Measurements from ENCODE around the gene MACROD2.

Gene MACROD2

GRCh38 chr20:15239542-15240206 lies 1244.4 kb downstream of the MACROD2 start:
- Histone ChIP-seq H3K9me3 (replicated peaks; ENCODE audit: low read length) (no peaks in the 10 kb centered on the region), H3K27me3 (ENCODE audit: control insufficient read depth, insufficient read depth, low read length) (no peaks in the 10 kb centered on the region), H3K36me3 (ENCODE audit: insufficient read depth, low read length) (no peaks in the 10 kb centered on the region), H3K4me2 (ENCODE audit: low read length) (no peak overlapping the region), H3K4me1 (ENCODE audit: control insufficient read depth, insufficient read depth, low read length) (peaks cover 9% of the 10 kb centered on the region), H3K9ac (ENCODE audit: low read depth, low read length) (no peak overlapping the region), H3K4me3 (ENCODE audit: low read length) (no peak overlapping the region)

- H3K4me3 ChIP-seq (ENCODE audit: low read length): no peak overlapping the region
- H3K27me3 ChIP-seq (ENCODE audit: control insufficient read depth, insufficient read depth, low read length): no peaks in the 10 kb centered on the region
- H3K36me3 ChIP-seq (ENCODE audit: insufficient read depth, low read length): no peaks in the 10 kb centered on the region
- H3K4me1 ChIP-seq (ENCODE audit: control insufficient read depth, insufficient read depth, low read length): peaks cover 9% of the 10 kb centered on the region
- no peak overlapping the region for H3K4me2 ChIP-seq (ENCODE audit: low read length)
- H3K9ac ChIP-seq (ENCODE audit: low read depth, low read length): no peak overlapping the region
- no peaks in the 10 kb centered on the region for H3K9me3 ChIP-seq (replicated peaks; ENCODE audit: low read length)
These were observed 1245.5 kb downstream of the MACROD2 start for GRCh38 chr20:15240801-15241200.

- Histone ChIP-seq H3K4me1 (ENCODE audit: control insufficient read depth, insufficient read depth, low read length) (peaks cover 9% of the 10 kb centered on the region), H3K9me3 (replicated peaks; ENCODE audit: low read length) (no peaks in the 10 kb centered on the region), H3K36me3 (ENCODE audit: insufficient read depth, low read length) (no peaks in the 10 kb centered on the region), H3K4me3 (ENCODE audit: low read length) (no peak overlapping the region), H3K9ac (ENCODE audit: low read depth, low read length) (no peak overlapping the region), H3K4me2 (ENCODE audit: low read length) (no peak overlapping the region), H3K27me3 (ENCODE audit: control insufficient read depth, insufficient read depth, low read length) (no peaks in the 10 kb centered on the region)
These were observed 1246.4 kb downstream of the MACROD2 start for GRCh38 chr20:15241681-15242080.

- H3K9ac ChIP-seq (ENCODE audit: low read depth, low read length): no peak overlapping the region
- H3K9me3 ChIP-seq (replicated peaks; ENCODE audit: low read length): no peaks in the 10 kb centered on the region
- H3K4me2 ChIP-seq (ENCODE audit: low read length): no peak overlapping the region
- H3K4me3 ChIP-seq (ENCODE audit: low read length): no peak overlapping the region
- H3K27me3 ChIP-seq (ENCODE audit: control insufficient read depth, insufficient read depth, low read length): no peaks in the 10 kb centered on the region
- peaks cover 9% of the 10 kb centered on the region for H3K4me1 ChIP-seq (ENCODE audit: control insufficient read depth, insufficient read depth, low read length)
- H3K36me3 ChIP-seq (ENCODE audit: insufficient read depth, low read length): no peaks in the 10 kb centered on the region
These were observed 1247.5 kb downstream of the MACROD2 start for GRCh38 chr20:15242773-15243172.

GRCh38 chr20:15245896-15246295 lies 1250.6 kb downstream of the MACROD2 start:
- Histone ChIP-seq H3K9ac (ENCODE audit: low read depth, low read length) (no peak overlapping the region), H3K27me3 (ENCODE audit: control insufficient read depth, insufficient read depth, low read length) (no peaks in the 10 kb centered on the region), H3K4me3 (ENCODE audit: low read length) (no peak overlapping the region), H3K4me1 (ENCODE audit: control insufficient read depth, insufficient read depth, low read length) (peaks cover 9% of the 10 kb centered on the region), H3K9me3 (replicated peaks; ENCODE audit: low read length) (no peaks in the 10 kb centered on the region), H3K4me2 (ENCODE audit: low read length) (no peak overlapping the region), H3K36me3 (ENCODE audit: insufficient read depth, low read length) (no peaks in the 10 kb centered on the region)

GRCh38 chr20:15248618-15249395 lies 1253.5 kb downstream of the MACROD2 start:
- no peak overlapping the region for H3K4me2 ChIP-seq (ENCODE audit: low read length)
- H3K27me3 ChIP-seq (ENCODE audit: control insufficient read depth, insufficient read depth, low read length): no peaks in the 10 kb centered on the region
- no peaks in the 10 kb centered on the region for H3K9me3 ChIP-seq (replicated peaks; ENCODE audit: low read length)
- H3K36me3 ChIP-seq (ENCODE audit: insufficient read depth, low read length): no peaks in the 10 kb centered on the region
- no peak overlapping the region for H3K4me3 ChIP-seq (ENCODE audit: low read length)
- H3K4me1 ChIP-seq (ENCODE audit: control insufficient read depth, insufficient read depth, low read length): no peaks in the 10 kb centered on the region
- H3K9ac ChIP-seq (ENCODE audit: low read depth, low read length): no peak overlapping the region

GRCh38 chr20:15251171-15251570 lies 1255.9 kb downstream of the MACROD2 start:
- H3K4me3 ChIP-seq (ENCODE audit: low read length): no peak overlapping the region
- H3K4me1 ChIP-seq (ENCODE audit: control insufficient read depth, insufficient read depth, low read length): no peaks in the 10 kb centered on the region
- H3K4me2 ChIP-seq (ENCODE audit: low read length): no peak overlapping the region
- no peaks in the 10 kb centered on the region for H3K9me3 ChIP-seq (replicated peaks; ENCODE audit: low read length)
- H3K9ac ChIP-seq (ENCODE audit: low read depth, low read length): no peak overlapping the region
- H3K36me3 ChIP-seq (ENCODE audit: insufficient read depth, low read length): no peaks in the 10 kb centered on the region
- no peaks in the 10 kb centered on the region for H3K27me3 ChIP-seq (ENCODE audit: control insufficient read depth, insufficient read depth, low read length)

- Histone ChIP-seq H3K9me3 (replicated peaks; ENCODE audit: low read length) (no peaks in the 10 kb centered on the region), H3K4me2 (ENCODE audit: low read length) (no peak overlapping the region), H3K36me3 (ENCODE audit: insufficient read depth, low read length) (no peaks in the 10 kb centered on the region), H3K9ac (ENCODE audit: low read depth, low read length) (no peak overlapping the region), H3K4me1 (ENCODE audit: control insufficient read depth, insufficient read depth, low read length) (no peaks in the 10 kb centered on the region), H3K27me3 (ENCODE audit: control insufficient read depth, insufficient read depth, low read length) (no peaks in the 10 kb centered on the region), H3K4me3 (ENCODE audit: low read length) (no peak overlapping the region)
These were observed 1257.0 kb downstream of the MACROD2 start for GRCh38 chr20:15252304-15252703.

GRCh38 chr20:15253431-15253830 lies 1258.1 kb downstream of the MACROD2 start:
- no peaks in the 10 kb centered on the region for H3K4me1 ChIP-seq (ENCODE audit: control insufficient read depth, insufficient read depth, low read length)

GRCh38 chr20:15256676-15257568 lies 1261.6 kb downstream of the MACROD2 start:
- H3K4me3 ChIP-seq (ENCODE audit: low read length): no peak overlapping the region
- H3K27me3 ChIP-seq (ENCODE audit: control insufficient read depth, insufficient read depth, low read length): no peaks in the 10 kb centered on the region
- no peak overlapping the region for H3K4me2 ChIP-seq (ENCODE audit: low read length)
- H3K9ac ChIP-seq (ENCODE audit: low read depth, low read length): no peak overlapping the region
- no peaks in the 10 kb centered on the region for H3K9me3 ChIP-seq (replicated peaks; ENCODE audit: low read length)
- no peaks in the 10 kb centered on the region for H3K36me3 ChIP-seq (ENCODE audit: insufficient read depth, low read length)
- H3K4me1 ChIP-seq (ENCODE audit: control insufficient read depth, insufficient read depth, low read length): no peaks in the 10 kb centered on the region

More at GRCh38 chr20:15253431-15253830, 1258.1 kb downstream of the MACROD2 start:
- Histone ChIP-seq H3K9me3 (replicated peaks; ENCODE audit: low read length) (no peaks in the 10 kb centered on the region), H3K4me3 (ENCODE audit: low read length) (no peak overlapping the region), H3K4me2 (ENCODE audit: low read length) (no peak overlapping the region), H3K9ac (ENCODE audit: low read depth, low read length) (no peak overlapping the region), H3K36me3 (ENCODE audit: insufficient read depth, low read length) (no peaks in the 10 kb centered on the region), H3K27me3 (ENCODE audit: control insufficient read depth, insufficient read depth, low read length) (no peaks in the 10 kb centered on the region)

GRCh38 chr20:15257569-15257870 lies 1262.2 kb downstream of the MACROD2 start:
- Histone ChIP-seq H3K27me3 (ENCODE audit: control insufficient read depth, insufficient read depth, low read length) (no peaks in the 10 kb centered on the region), H3K9me3 (replicated peaks; ENCODE audit: low read length) (no peaks in the 10 kb centered on the region), H3K4me3 (ENCODE audit: low read length) (no peak overlapping the region), H3K4me2 (ENCODE audit: low read length) (no peak overlapping the region), H3K4me1 (ENCODE audit: control insufficient read depth, insufficient read depth, low read length) (no peaks in the 10 kb centered on the region), H3K36me3 (ENCODE audit: insufficient read depth, low read length) (no peaks in the 10 kb centered on the region), H3K9ac (ENCODE audit: low read depth, low read length) (no peak overlapping the region)

Measured in skeletal muscle satellite cell (primary cell).